A549 (cell line): ENCODE results near the gene MON2.

Experiments
- BHLHE40 ChIP-seq: IDR thresholded peaks from 2 replicates; pipeline ENCODE4 v1.6.1; 2012; ENCODE audit warnings: low read depth, low read length, inconsistent platforms
- EP300 ChIP-seq, 2 experiments: fragments of >200 bp; sonication (Bioruptor Twin); formaldehyde crosslinking; IDR thresholded peaks; 2 replicates in 1 of 2; 3 replicates in 1 of 2; pipeline ENCODE4 v1.6.1; 2016 to 2017
- HMGXB4 ChIP-seq: fragments of 250-450 bp; sonication (Bioruptor Pico); IDR thresholded peaks from 2 replicates; pipeline ENCODE4 v1.5.0; 2021; ENCODE audit warnings: mild to moderate bottlenecking, moderate library complexity, borderline replicate concordance
- KDM1A ChIP-seq: fragments of 200-600 bp; sonication (generic); IDR thresholded peaks from 2 replicates; pipeline ENCODE4 v1.6.1; 2016; ENCODE audit warnings: low read depth, mild to moderate bottlenecking
- MAZ ChIP-seq: fragments of 150-350 bp; IDR thresholded peaks from 2 replicates; pipeline ENCODE4 v1.6.1; 2014; ENCODE audit warnings: antibody characterized with exemption, low read depth, low read length, borderline replicate concordance
- PBX3 ChIP-seq: IDR thresholded peaks from 2 replicates; pipeline ENCODE4 v1.6.1; 2012
- PHF8 ChIP-seq: fragments of 200-600 bp; sonication (generic); IDR thresholded peaks from 2 replicates; pipeline ENCODE4 v1.6.1; 2016; ENCODE audit warnings: low read depth, mild to moderate bottlenecking, antibody characterized with exemption, moderate library complexity, borderline replicate concordance
- POLR2A ChIP-seq: IDR thresholded peaks from 2 replicates; pipeline ENCODE4 v1.6.1; 2012; ENCODE audit warnings: mild to moderate bottlenecking, low read length
- REST ChIP-seq: fragments of 200-600 bp; sonication (generic); IDR thresholded peaks from 2 replicates; pipeline ENCODE4 v1.6.1; 2016; ENCODE audit warnings: antibody characterized with exemption, mild to moderate bottlenecking, moderate library complexity
- SREBF2 ChIP-seq: fragments of 450-650 bp; IDR thresholded peaks from 2 replicates; pipeline ENCODE4 v1.6.1; 2014; ENCODE audit warnings: mild to moderate bottlenecking, moderate library complexity
- ZC3H11A ChIP-seq: fragments of 450-650 bp; IDR thresholded peaks from 2 replicates; pipeline ENCODE4 v1.6.1; 2014; ENCODE audit warnings: antibody characterized with exemption, mild to moderate bottlenecking
- TF ChIP-seq, protein P1 (sequence below): fragments of >200 bp; sonication (Bioruptor Twin); formaldehyde crosslinking; IDR thresholded peaks from 3 replicates; pipeline ENCODE4 v1.5.1; 2016

GRCh38 chr12:62647586-62647985 lies 181.0 kb downstream of the MON2 start:
- TF ChIP-seq KDM1A: no peak
- TF ChIP-seq, protein P1, sequence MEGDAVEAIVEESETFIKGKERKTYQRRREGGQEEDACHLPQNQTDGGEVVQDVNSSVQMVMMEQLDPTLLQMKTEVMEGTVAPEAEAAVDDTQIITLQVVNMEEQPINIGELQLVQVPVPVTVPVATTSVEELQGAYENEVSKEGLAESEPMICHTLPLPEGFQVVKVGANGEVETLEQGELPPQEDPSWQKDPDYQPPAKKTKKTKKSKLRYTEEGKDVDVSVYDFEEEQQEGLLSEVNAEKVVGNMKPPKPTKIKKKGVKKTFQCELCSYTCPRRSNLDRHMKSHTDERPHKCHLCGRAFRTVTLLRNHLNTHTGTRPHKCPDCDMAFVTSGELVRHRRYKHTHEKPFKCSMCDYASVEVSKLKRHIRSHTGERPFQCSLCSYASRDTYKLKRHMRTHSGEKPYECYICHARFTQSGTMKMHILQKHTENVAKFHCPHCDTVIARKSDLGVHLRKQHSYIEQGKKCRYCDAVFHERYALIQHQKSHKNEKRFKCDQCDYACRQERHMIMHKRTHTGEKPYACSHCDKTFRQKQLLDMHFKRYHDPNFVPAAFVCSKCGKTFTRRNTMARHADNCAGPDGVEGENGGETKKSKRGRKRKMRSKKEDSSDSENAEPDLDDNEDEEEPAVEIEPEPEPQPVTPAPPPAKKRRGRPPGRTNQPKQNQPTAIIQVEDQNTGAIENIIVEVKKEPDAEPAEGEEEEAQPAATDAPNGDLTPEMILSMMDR: no peak
- no peak for TF ChIP-seq POLR2A
- no peak for TF ChIP-seq PBX3
- no peak for TF ChIP-seq REST
- no peak for TF ChIP-seq HMGXB4
- no peak for TF ChIP-seq PHF8
- TF ChIP-seq BHLHE40: no peak
- TF ChIP-seq MAZ: no peak
- no peak for TF ChIP-seq EP300 (IDR thresholded peaks at IDR 0.05)
- no peak for TF ChIP-seq ZC3H11A
- no peak for TF ChIP-seq SREBF2
